A549 (cell line): ENCODE results near the gene MED27. TPM values are rescaled to one million over a fixed set of nuclear protein-coding genes. Genes with fewer than 3 reads are reported as not detected.

ENCODE experiments used
- ATAC-seq, 2 experiments: fragments of 200-7000 bp in 1 of 2; fragments of >200 bp in 1 of 2; cut with Nextera tagmentation in 1 of 2; cut with Tn5 transposase in 1 of 2; 3 replicates each; pipeline versions ENCODE4 v1.8.0 to v1.9.1; 2018 to 2020; ENCODE audit warnings: mild to moderate bottlenecking in 1 of 2, moderate library complexity in 1 of 2
- CTCF ChIA-PET: fragments of 300-600 bp; sonication (Branson Sonifier 250); formaldehyde crosslinking; extraction: SDS; loops from one replicate; lab custom pipeline; 2021; ENCODE audit warnings: antibody characterized with exemption, inconsistent platforms; lab: Yijun Ruan, JAX
- POLR2A ChIA-PET: fragments of 350-600 bp; formaldehyde crosslinking; extraction: SDS; loops from one replicate; lab custom pipeline; 2021; ENCODE audit warnings: antibody characterized with exemption, inconsistent platforms; lab: Yijun Ruan, JAX
- DNase-seq, 2 experiments: peaks; one replicate each; pipeline versions ENCODE4 v3.0.0 to v3.0.0-alpha.2; 2011 to 2016; ENCODE audit warnings: low read depth in 1 of 2, low spot score in 1 of 2
- FAIRE-seq: peaks from 2 replicates; lab custom pipeline; 2011; peaks lifted over from hg19 to GRCh38; lab: Jason Lieb, UNC
- H3K27ac ChIP-seq, 2 experiments: fragments of >200 bp; sonication (Bioruptor Twin); formaldehyde crosslinking; 3 replicates each; pipeline ENCODE4 v1.5.1; 2016 to 2017
- H3K4me1 ChIP-seq: fragments of >200 bp; sonication (Bioruptor Twin); formaldehyde crosslinking; 3 replicates; pipeline ENCODE4 v1.6.1; 2016
- H3K4me2 ChIP-seq: fragments of >200 bp; sonication (Bioruptor Twin); formaldehyde crosslinking; 3 replicates; pipeline ENCODE4 v1.6.1; 2016
- H3K4me3 ChIP-seq: fragments of >200 bp; sonication (Bioruptor Twin); formaldehyde crosslinking; 3 replicates; pipeline ENCODE4 v1.5.1; 2016
- H3K9me3 ChIP-seq: fragments of >200 bp; sonication (Bioruptor Twin); formaldehyde crosslinking; 3 replicates; pipeline ENCODE4 v1.6.1; 2016
- ATOH8 ChIP-seq: fragments of 250-450 bp; sonication (Bioruptor Pico); IDR thresholded peaks from 2 replicates; pipeline ENCODE4 v1.5.0; 2020; ENCODE audit warnings: low read depth, mild to moderate bottlenecking, moderate library complexity
- BHLHE40 ChIP-seq: IDR thresholded peaks from 2 replicates; pipeline ENCODE4 v1.6.1; 2012; ENCODE audit warnings: low read depth, low read length, inconsistent platforms
- CBX2 ChIP-seq: fragments of 200-600 bp; sonication (generic); IDR thresholded peaks from 2 replicates; pipeline ENCODE4 v1.6.1; 2016; ENCODE audit warnings: low read depth, mild to moderate bottlenecking, borderline replicate concordance
- CBX8 ChIP-seq: fragments of 200-600 bp; sonication (generic); IDR thresholded peaks from 2 replicates; pipeline ENCODE4 v1.6.1; 2016
- CHD2 ChIP-seq: fragments of 150-350 bp; IDR thresholded peaks from 2 replicates; pipeline ENCODE4 v1.6.1; 2014; ENCODE audit warnings: low read length; ENCODE audit not compliant: partially characterized antibody
- EHF ChIP-seq: fragments of 250-450 bp; sonication (Bioruptor Pico); IDR thresholded peaks from 2 replicates; pipeline ENCODE4 v1.5.0; 2020; ENCODE audit warnings: mild to moderate bottlenecking
- FOSL2 ChIP-seq, 2 experiments: fragments of 450-650 bp in 1 of 2; fragments of >200 bp in 1 of 2; sonication (Bioruptor Twin) in 1 of 2; formaldehyde crosslinking; IDR thresholded peaks; 2 replicates each; pipeline versions ENCODE4 v1.5.0 to v1.6.1; 2016 to 2020; ENCODE audit warnings: mild to moderate bottlenecking in 1 of 2, moderate library complexity in 1 of 2
- HES2 ChIP-seq: fragments of >200 bp; sonication (Bioruptor Twin); formaldehyde crosslinking; IDR thresholded peaks from 2 replicates; pipeline ENCODE4 v1.6.1; 2016
- HEYL ChIP-seq: fragments of 250-450 bp; sonication (Bioruptor Pico); IDR thresholded peaks from 2 replicates; pipeline ENCODE4 v1.8.0; 2021; ENCODE audit warnings: mild to moderate bottlenecking, moderate library complexity
- HMGXB4 ChIP-seq: fragments of 250-450 bp; sonication (Bioruptor Pico); IDR thresholded peaks from 2 replicates; pipeline ENCODE4 v1.5.0; 2021; ENCODE audit warnings: mild to moderate bottlenecking, moderate library complexity, borderline replicate concordance
- HOXB13 ChIP-seq: fragments of 250-450 bp; sonication (Bioruptor Pico); IDR thresholded peaks from 2 replicates; pipeline ENCODE4 v1.5.0; 2020; ENCODE audit warnings: low read depth, mild to moderate bottlenecking, moderate library complexity
- HOXB5 ChIP-seq: fragments of 250-450 bp; sonication (Bioruptor Pico); IDR thresholded peaks from 2 replicates; pipeline ENCODE4 v1.5.0; 2020; ENCODE audit warnings: mild to moderate bottlenecking, moderate library complexity
- MAX ChIP-seq: IDR thresholded peaks from 2 replicates; pipeline ENCODE4 v1.6.1; 2012
- NPAS2 ChIP-seq: fragments of 250-450 bp; sonication (Bioruptor Pico); IDR thresholded peaks from 2 replicates; pipeline ENCODE4 v1.8.0; 2022; ENCODE audit warnings: mild to moderate bottlenecking, moderate library complexity, borderline replicate concordance
- NR3C1 ChIP-seq: fragments of >200 bp; sonication (Bioruptor Twin); formaldehyde crosslinking; IDR thresholded peaks from 3 replicates; pipeline ENCODE4 v1.6.1; 2017
- PBX3 ChIP-seq: IDR thresholded peaks from 2 replicates; pipeline ENCODE4 v1.6.1; 2012
- PHF8 ChIP-seq: fragments of 200-600 bp; sonication (generic); IDR thresholded peaks from 2 replicates; pipeline ENCODE4 v1.6.1; 2016; ENCODE audit warnings: low read depth, mild to moderate bottlenecking, antibody characterized with exemption, moderate library complexity, borderline replicate concordance
- RAD21 ChIP-seq, 2 experiments: fragments of >200 bp in 1 of 2; sonication (Bioruptor Twin) in 1 of 2; formaldehyde crosslinking in 1 of 2; IDR thresholded peaks in 1 of 2; conservative IDR thresholded peaks in 1 of 2; 2 replicates in 1 of 2; 3 replicates in 1 of 2; pipeline ENCODE4 v1.6.1; 2012 to 2018; ENCODE audit warnings: inconsistent platforms in 1 of 2
- RARB ChIP-seq: fragments of 250-450 bp; sonication (Bioruptor Pico); IDR thresholded peaks from 2 replicates; pipeline ENCODE4 v1.8.0; 2021; ENCODE audit warnings: mild to moderate bottlenecking, moderate library complexity
- RCOR1 ChIP-seq: fragments of 150-350 bp; IDR thresholded peaks from 2 replicates; pipeline ENCODE4 v1.6.1; 2014; ENCODE audit warnings: antibody characterized with exemption, low read length, low read depth
- REST ChIP-seq: fragments of 200-600 bp; sonication (generic); IDR thresholded peaks from 2 replicates; pipeline ENCODE4 v1.6.1; 2016; ENCODE audit warnings: antibody characterized with exemption, mild to moderate bottlenecking, moderate library complexity
- ZFP36 ChIP-seq: fragments of 450-650 bp; IDR thresholded peaks from 2 replicates; pipeline ENCODE4 v1.6.1; 2014; ENCODE audit warnings: borderline replicate concordance; ENCODE audit not compliant: partially characterized antibody
- ZNF302 ChIP-seq: fragments of 250-450 bp; sonication (Bioruptor Pico); IDR thresholded peaks from 2 replicates; pipeline ENCODE4 v1.9.0; 2021; ENCODE audit warnings: inconsistent platforms, mild to moderate bottlenecking, moderate library complexity
- ZSCAN20 ChIP-seq: fragments of 250-450 bp; sonication (Bioruptor Pico); IDR thresholded peaks from 2 replicates; pipeline ENCODE4 v1.8.0; 2022; ENCODE audit warnings: mild to moderate bottlenecking, moderate library complexity
- WGBS: methylation state at CpG from one replicate; pipeline ENCODE4 v1.1.6; 2017; ENCODE audit errors: missing lambda C conversion rate; 5-methylcytosine and 5-hydroxymethylcytosine counted together
- polyA plus RNA-seq, 4 experiments: library from polyadenylated mRNA; depleted of rRNA in 3 of 4; stranded (reverse); fragments of >200 nt; fragmentation: RNase III in 1 of 4; extraction: RNeasy Plus Mini Kit Qiagen cat#74134 plus additional on column Dnase treatment in 1 of 4; gene quantifications; 2 replicates in 3 of 4; 3 replicates in 1 of 4; pipeline ENCODE4 v1.2.3, GENCODE V29; 2011 to 2017

Gene MED27
- polyA plus RNA-seq, 2 of the 4 experiments (the other 2 are of a cell fraction) = 24.2 to 37.8 TPM

GRCh38 chr9:132041798-132042197 is 37.9 kb downstream of the MED27 start:
- no peak for TF ChIP-seq BHLHE40
- TF ChIP-seq EHF (CRISPR knock-in tag) = no peak
- TF ChIP-seq CBX2 = no peak
- no peak for TF ChIP-seq REST
- no peak for TF ChIP-seq HOXB5 (CRISPR knock-in tag)
- TF ChIP-seq RARB (CRISPR knock-in tag) = no peak
- TF ChIP-seq HMGXB4 = no peak
- Histone ChIP-seq H3K4me1 (peaks cover 28% of the 10 kb centered on the region), H3K9me3 (no peaks in the 10 kb centered on the region), H3K27ac (peak overlapping the region; percentile 12 to 81; a peak in 4 of 6 replicates), H3K4me3 (no peak overlapping the region), H3K4me2 (no peak overlapping the region)
- ChIA-PET CTCF (interaction anchor here (0.7 to 1.4 kb wide), 2 partner anchors 22 to 161 kb away, joined by 3 to 4 read pairs; no protein-coding TSS in a partner anchor), POLR2A (no interaction called here)
- FAIRE-seq (no peak), ATAC-seq (no peak), DNase-seq (no peak)
- WGBS = 93% methylated on average over 9 of the region's 9 CpGs

GRCh38 chr9:132040808-132041207 is 38.9 kb downstream of the MED27 start:
- peak overlapping the region in 1 of 2 experiments; percentile 81; a peak in 2 of 6 replicates for H3K27ac ChIP-seq
- H3K4me3 ChIP-seq = no peak overlapping the region
- H3K9me3 ChIP-seq = no peaks in the 10 kb centered on the region
- no peak for ATAC-seq
- no peak for TF ChIP-seq HOXB5 (CRISPR knock-in tag)
- TF ChIP-seq HES2 = no peak
- TF ChIP-seq ZSCAN20 (CRISPR knock-in tag) = no peak
- TF ChIP-seq PBX3 = no peak
- TF ChIP-seq HOXB13 = no peak
- no peak for TF ChIP-seq ZFP36
- no peak for TF ChIP-seq ZNF302 (CRISPR knock-in tag)
- FAIRE-seq = no peak
- WGBS = 92% methylated on average over 5 of the region's 5 CpGs
- POLR2A ChIA-PET = no interaction called here
- CTCF ChIA-PET = interaction anchor here (1.4 to 1.6 kb wide), 2 partner anchors 10 to 21 kb away, joined by 3 to 4 read pairs; no protein-coding TSS in a partner anchor
- no peak for DNase-seq
- H3K4me1 ChIP-seq = peaks cover 28% of the 10 kb centered on the region
- no peak overlapping the region for H3K4me2 ChIP-seq

GRCh38 chr9:132040246-132040645 is 39.4 kb downstream of the MED27 start:
- ChIA-PET CTCF (interaction anchor here (1.2 to 1.6 kb wide), 3 partner anchors 9 to 21 kb away, joined by 3 to 4 read pairs (median 3); no protein-coding TSS in a partner anchor), POLR2A (interaction anchor here (0.5 kb wide), 1 partner anchor 171 kb away, joined by 4 read pairs; no protein-coding TSS in a partner anchor)
- FAIRE-seq = no peak
- H3K4me3 ChIP-seq = no peak overlapping the region
- no peak for DNase-seq
- H3K4me2 ChIP-seq = no peak overlapping the region
- no peaks in the 10 kb centered on the region for H3K9me3 ChIP-seq
- 94% methylated on average over 10 of the region's 10 CpGs for WGBS
- peaks cover 28% of the 10 kb centered on the region for H3K4me1 ChIP-seq
- no peak for ATAC-seq
- H3K27ac ChIP-seq = no peak overlapping the region
- TF ChIP-seq NR3C1 (no peak), FOSL2 (IDR thresholded peaks at IDR 0.05) (no peak), FOSL2 (CRISPR knock-in tag; IDR thresholded peaks at IDR 0.05) (no peak), ATOH8 (CRISPR knock-in tag) (no peak), HEYL (CRISPR knock-in tag) (no peak), CHD2 (no peak), PBX3 (no peak), HOXB13 (no peak), RAD21 (conservative IDR thresholded peaks at IDR 0.05 in 1 of 2, IDR thresholded peaks at IDR 0.05 in 1 of 2) (no peak), MAX (no peak), PHF8 (no peak), CBX8 (no peak), RCOR1 (no peak), NPAS2 (CRISPR knock-in tag) (no peak)
- TF ChIP-seq, all 56 proteins: peak for 0
